Measurements from ENCODE around the gene SUMF1.

The SUMF1 gene

DNA sequence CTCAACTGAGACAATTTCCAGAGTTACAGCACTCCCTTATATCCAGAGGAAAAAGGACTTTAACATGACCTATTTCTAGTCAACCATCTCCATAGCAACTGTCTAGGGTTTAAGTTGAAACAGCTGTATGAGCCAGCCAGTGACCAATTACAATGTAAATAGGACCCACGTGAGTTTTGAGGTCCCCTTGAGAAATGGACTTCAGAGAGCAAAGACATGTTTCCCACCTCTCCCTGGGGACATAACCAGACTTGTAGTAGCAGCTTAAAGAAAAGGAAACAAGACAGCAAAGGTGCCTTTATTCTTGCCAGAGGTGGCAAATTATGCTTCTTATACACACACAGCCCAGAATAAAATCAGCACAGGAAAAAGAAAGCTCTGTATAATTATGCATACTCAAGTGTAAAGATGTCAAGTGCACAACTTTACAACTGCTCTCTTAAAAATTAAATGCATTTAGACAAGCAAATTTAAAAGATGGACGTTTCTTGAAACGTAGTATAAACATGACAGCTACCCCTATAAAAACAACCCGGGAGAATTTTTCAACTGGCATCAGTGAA, 40.2 kb downstream of the SUMF1 start:
- TF ChIP-seq, protein P1, sequence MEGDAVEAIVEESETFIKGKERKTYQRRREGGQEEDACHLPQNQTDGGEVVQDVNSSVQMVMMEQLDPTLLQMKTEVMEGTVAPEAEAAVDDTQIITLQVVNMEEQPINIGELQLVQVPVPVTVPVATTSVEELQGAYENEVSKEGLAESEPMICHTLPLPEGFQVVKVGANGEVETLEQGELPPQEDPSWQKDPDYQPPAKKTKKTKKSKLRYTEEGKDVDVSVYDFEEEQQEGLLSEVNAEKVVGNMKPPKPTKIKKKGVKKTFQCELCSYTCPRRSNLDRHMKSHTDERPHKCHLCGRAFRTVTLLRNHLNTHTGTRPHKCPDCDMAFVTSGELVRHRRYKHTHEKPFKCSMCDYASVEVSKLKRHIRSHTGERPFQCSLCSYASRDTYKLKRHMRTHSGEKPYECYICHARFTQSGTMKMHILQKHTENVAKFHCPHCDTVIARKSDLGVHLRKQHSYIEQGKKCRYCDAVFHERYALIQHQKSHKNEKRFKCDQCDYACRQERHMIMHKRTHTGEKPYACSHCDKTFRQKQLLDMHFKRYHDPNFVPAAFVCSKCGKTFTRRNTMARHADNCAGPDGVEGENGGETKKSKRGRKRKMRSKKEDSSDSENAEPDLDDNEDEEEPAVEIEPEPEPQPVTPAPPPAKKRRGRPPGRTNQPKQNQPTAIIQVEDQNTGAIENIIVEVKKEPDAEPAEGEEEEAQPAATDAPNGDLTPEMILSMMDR (IDR thresholded peaks at IDR 0.05; ENCODE audit: control insufficient read depth, insufficient read depth, low read depth, low read length, missing control alignments): no peak
- peak; percentile 47 for DNase-seq (ENCODE audit: low read depth)
- H3K4me3 ChIP-seq (ENCODE audit: control insufficient read depth, low read depth, low read length): no peak overlapping the region

DNA sequence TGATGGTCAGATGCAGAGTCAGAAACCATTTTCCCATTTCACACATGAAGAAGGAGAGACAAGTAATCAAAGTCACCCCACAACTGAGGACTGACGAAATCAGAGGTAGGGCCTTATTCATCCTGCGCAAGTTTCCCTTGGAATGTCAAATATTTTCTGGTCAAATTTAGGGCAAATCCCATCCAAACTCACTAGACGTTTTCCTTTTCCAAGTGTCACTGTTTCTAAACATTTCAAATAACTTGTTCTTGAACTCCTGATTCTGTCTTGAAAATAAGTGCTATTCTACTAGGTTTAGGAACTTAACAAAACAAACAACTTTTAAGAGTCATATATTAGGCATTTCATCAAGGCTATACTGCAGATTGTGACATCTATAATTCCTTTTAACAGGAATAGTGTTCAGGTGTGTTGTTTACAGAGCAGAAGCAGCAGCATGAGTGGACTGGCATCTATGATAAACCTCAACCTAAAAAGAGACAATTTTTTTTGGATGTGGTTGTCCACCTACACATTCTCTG, 40.7 kb downstream of the SUMF1 start:
- H3K4me3 ChIP-seq (ENCODE audit: control insufficient read depth, low read depth, low read length): no peak overlapping the region
- no peak for DNase-seq (ENCODE audit: low read depth)
- TF ChIP-seq, protein P1 (IDR thresholded peaks at IDR 0.05; ENCODE audit: control insufficient read depth, insufficient read depth, low read depth, low read length, missing control alignments): no peak

DNA sequence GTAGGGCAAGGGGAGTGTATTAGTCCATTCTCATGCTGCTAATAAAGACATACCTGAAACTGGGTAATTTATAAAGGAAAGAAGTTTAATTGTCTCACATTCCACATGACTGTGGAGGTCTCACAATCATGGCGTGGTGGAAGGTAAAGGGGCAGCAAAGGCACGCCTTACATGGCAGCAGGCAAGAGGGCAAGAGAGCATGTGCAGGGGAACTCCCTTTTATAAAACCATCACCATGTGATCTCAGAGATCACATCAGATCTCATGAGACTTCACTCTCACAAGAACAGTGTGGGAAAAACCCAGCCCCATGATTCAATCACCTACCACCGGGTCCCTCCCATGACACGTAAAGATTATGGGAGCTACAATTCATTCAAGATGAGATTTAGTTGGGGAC, 41.4 kb downstream of the SUMF1 start:
- no peak overlapping the region for H3K4me3 ChIP-seq (ENCODE audit: control insufficient read depth, low read depth, low read length)
- DNase-seq (ENCODE audit: low read depth): no peak
- TF ChIP-seq, protein P1 (IDR thresholded peaks at IDR 0.05; ENCODE audit: control insufficient read depth, insufficient read depth, low read depth, low read length, missing control alignments): no peak

DNA sequence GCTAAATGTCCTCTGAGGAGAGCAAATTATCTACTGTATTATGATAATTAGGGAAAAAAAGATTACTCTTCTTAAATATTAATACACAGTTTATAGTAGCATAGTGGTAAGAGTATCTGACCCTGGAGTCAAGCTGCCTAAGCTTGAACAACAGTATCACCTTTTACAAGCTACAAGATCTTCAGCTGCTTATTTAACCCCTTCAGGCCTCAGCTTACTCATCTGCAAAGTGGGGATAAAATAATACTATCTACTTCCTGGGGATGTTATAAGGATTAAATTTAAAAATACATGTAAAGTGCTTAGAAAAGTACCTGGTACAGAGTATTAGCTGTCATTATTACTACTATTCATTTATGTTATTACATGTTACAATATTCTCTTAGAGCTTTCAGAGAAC, 42.0 kb downstream of the SUMF1 start:
- TF ChIP-seq, protein P1 (IDR thresholded peaks at IDR 0.05; ENCODE audit: control insufficient read depth, insufficient read depth, low read depth, low read length, missing control alignments): no peak
- H3K4me3 ChIP-seq (ENCODE audit: control insufficient read depth, low read depth, low read length): no peak overlapping the region
- no peak for DNase-seq (ENCODE audit: low read depth)

DNA sequence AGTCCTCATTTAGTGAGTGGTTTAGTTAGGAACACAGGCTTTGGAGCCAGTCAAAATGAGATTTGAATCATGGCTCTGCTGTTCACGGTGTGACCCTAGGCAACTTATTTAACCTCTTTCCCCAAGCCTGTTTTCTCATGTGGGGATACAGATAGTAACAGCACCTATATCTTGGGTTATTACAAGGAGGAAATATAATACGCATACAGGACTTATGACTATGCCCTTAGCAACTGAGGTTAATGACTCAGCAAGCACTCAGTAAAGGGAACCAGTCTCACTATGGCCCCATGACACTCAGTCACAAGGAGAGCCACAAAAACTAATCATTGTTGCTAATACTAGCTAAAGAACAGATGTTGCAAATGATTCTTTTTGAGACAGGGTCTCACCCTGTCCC, 45.9 kb downstream of the SUMF1 start:
- TF ChIP-seq, protein P1 (IDR thresholded peaks at IDR 0.05; ENCODE audit: control insufficient read depth, insufficient read depth, low read depth, low read length, missing control alignments): no peak
- H3K4me3 ChIP-seq (ENCODE audit: control insufficient read depth, low read depth, low read length): no peak overlapping the region
- no peak for DNase-seq (ENCODE audit: low read depth)

DNA sequence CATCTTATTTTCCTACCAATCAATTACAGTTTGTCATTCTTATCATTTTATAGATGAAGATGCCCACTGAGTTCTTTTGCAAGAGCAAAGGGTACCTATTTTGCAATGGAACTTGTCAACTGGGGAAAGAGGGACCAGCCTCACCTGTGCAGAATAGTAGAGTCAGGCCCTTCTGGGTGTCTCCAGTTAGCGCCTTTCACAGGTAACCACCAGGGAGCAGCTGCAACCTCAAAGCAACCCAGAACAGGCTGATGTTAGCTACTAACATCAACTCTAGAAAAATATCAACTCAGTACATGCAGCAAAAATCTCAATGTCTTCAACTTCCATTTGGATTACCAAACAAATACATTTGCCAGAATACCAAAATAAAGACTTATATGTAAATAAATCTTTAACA, 47.1 kb downstream of the SUMF1 start:
- DNase-seq (ENCODE audit: low read depth): no peak
- TF ChIP-seq, protein P1 (IDR thresholded peaks at IDR 0.05; ENCODE audit: control insufficient read depth, insufficient read depth, low read depth, low read length, missing control alignments): no peak
- no peak overlapping the region for H3K4me3 ChIP-seq (ENCODE audit: control insufficient read depth, low read depth, low read length)
